H9 (cell line): Measurements from ENCODE around the gene NEUROD4. TPM values are rescaled to one million over a fixed set of nuclear protein-coding genes. Genes with fewer than 3 reads are reported as not detected.

Source experiments
- DNase-seq: peaks from one replicate; pipeline ENCODE4 v3.0.0-alpha.2; 2017
- H2AFZ ChIP-seq: one replicate; pipeline ENCODE4 v1.6.1; 2013; ENCODE audit warnings: mild to moderate bottlenecking, low read length, control low read depth, moderate library complexity
- H2AK5ac ChIP-seq: 2 replicates; pipeline ENCODE4 v1.6.1; 2013; ENCODE audit warnings: low read length, control low read depth, mixed read lengths; ENCODE audit not compliant: insufficient read length
- H2BK120ac ChIP-seq: one replicate; pipeline ENCODE4 v1.6.1; 2013; ENCODE audit warnings: low read depth, mild to moderate bottlenecking, low read length, control low read depth, inconsistent platforms; ENCODE audit not compliant: poor library complexity, severe bottlenecking
- H2BK12ac ChIP-seq: 2 replicates; pipeline ENCODE4 v1.6.1; 2013; ENCODE audit warnings: low read length, control low read depth, mixed read lengths, low read depth; ENCODE audit not compliant: insufficient read length
- H2BK15ac ChIP-seq: 2 replicates; pipeline ENCODE4 v1.6.1; 2013; ENCODE audit warnings: low read depth, low read length, control low read depth
- H2BK20ac ChIP-seq: one replicate; pipeline ENCODE4 v1.6.1; 2013; ENCODE audit warnings: low read depth, mild to moderate bottlenecking, low read length, control low read depth, inconsistent platforms; ENCODE audit not compliant: poor library complexity, severe bottlenecking
- H2BK5ac ChIP-seq: 2 replicates; pipeline ENCODE4 v1.6.1; 2013; ENCODE audit warnings: low read length, control low read depth, mixed read lengths; ENCODE audit not compliant: insufficient read length
- H3K14ac ChIP-seq: 2 replicates; pipeline ENCODE4 v1.6.1; 2013; ENCODE audit warnings: low read length, control low read depth; ENCODE audit not compliant: insufficient read depth
- H3K18ac ChIP-seq: 2 replicates; pipeline ENCODE4 v1.6.1; 2013; ENCODE audit warnings: low read depth, mild to moderate bottlenecking, mixed read lengths, low read length, control low read depth; ENCODE audit not compliant: insufficient read length
- H3K23ac ChIP-seq: 2 replicates; pipeline ENCODE4 v1.6.1; 2013; ENCODE audit warnings: low read length, control low read depth, mixed read lengths, low read depth; ENCODE audit not compliant: insufficient read length
- H3K23me2 ChIP-seq: 2 replicates; pipeline ENCODE4 v1.6.1; 2013; ENCODE audit warnings: low read depth, mild to moderate bottlenecking, mixed read lengths, low read length, control low read depth; ENCODE audit not compliant: insufficient read length, poor library complexity, severe bottlenecking
- H3K27ac ChIP-seq: 2 replicates; pipeline ENCODE4 v1.5.1; 2013; ENCODE audit warnings: low read length, control low read depth, mixed read lengths, low read depth; ENCODE audit not compliant: insufficient read length
- H3K27me3 ChIP-seq: 2 replicates; pipeline ENCODE4 v1.6.1; 2013; ENCODE audit warnings: low read length, control low read depth, inconsistent platforms; ENCODE audit not compliant: insufficient read depth
- H3K4ac ChIP-seq: 2 replicates; pipeline ENCODE4 v1.6.1; 2013; ENCODE audit warnings: low read depth, mild to moderate bottlenecking, control low read depth, inconsistent platforms, low read length, moderate library complexity
- H3K4me1 ChIP-seq: 2 replicates; pipeline ENCODE4 v1.6.1; 2013; ENCODE audit warnings: low read length, control low read depth, inconsistent platforms; ENCODE audit not compliant: insufficient read depth
- H3K4me2 ChIP-seq: 2 replicates; pipeline ENCODE4 v1.6.1; 2013; ENCODE audit warnings: low read length, control low read depth, mixed read lengths; ENCODE audit not compliant: insufficient read length, insufficient read depth
- H3K56ac ChIP-seq: 2 replicates; pipeline ENCODE4 v1.6.1; 2013; ENCODE audit warnings: low read depth, mild to moderate bottlenecking, mixed read lengths, low read length, control low read depth; ENCODE audit not compliant: insufficient read length
- H3K79me1 ChIP-seq: 2 replicates; pipeline ENCODE4 v1.6.1; 2013; ENCODE audit warnings: low read depth, mild to moderate bottlenecking, moderate library complexity, low read length, control low read depth, inconsistent platforms; ENCODE audit not compliant: insufficient read depth, poor library complexity, severe bottlenecking
- H3K79me2 ChIP-seq: 2 replicates; pipeline ENCODE4 v1.6.1; 2013; ENCODE audit warnings: low read length, control low read depth, inconsistent platforms; ENCODE audit not compliant: insufficient read depth
- H3K9ac ChIP-seq: 2 replicates; pipeline ENCODE4 v1.6.1; 2013; ENCODE audit warnings: low read length, control low read depth, mixed read lengths; ENCODE audit not compliant: insufficient read length; ENCODE audit errors: extremely low read depth
- H3K9me3 ChIP-seq: one replicate; pipeline ENCODE4 v1.6.1; 2013; ENCODE audit warnings: low read depth, low read length, inconsistent platforms; ENCODE audit not compliant: control insufficient read depth
- H3T11ph ChIP-seq: one replicate; pipeline ENCODE4 v1.6.1; 2013; ENCODE audit warnings: mild to moderate bottlenecking, low read length, control low read depth, inconsistent platforms
- H4K20me1 ChIP-seq: one replicate; pipeline ENCODE4 v1.6.1; 2013; ENCODE audit not compliant: control insufficient read depth, insufficient read length, insufficient read depth
- H4K5ac ChIP-seq: 2 replicates; pipeline ENCODE4 v1.6.1; 2013; ENCODE audit warnings: low read depth, mild to moderate bottlenecking, mixed read lengths, low read length, control low read depth; ENCODE audit not compliant: insufficient read length
- H4K8ac ChIP-seq: replicated peaks from 2 replicates; pipeline ENCODE4 v1.6.1; 2013; ENCODE audit warnings: low read length, control low read depth, mixed read lengths, low read depth; ENCODE audit not compliant: insufficient read length
- H4K91ac ChIP-seq: 2 replicates; pipeline ENCODE4 v1.6.1; 2013; ENCODE audit warnings: low read depth, mild to moderate bottlenecking, moderate library complexity, mixed read lengths, low read length, control low read depth; ENCODE audit not compliant: insufficient read length
- H3K27ac Mint-ChIP-seq, 3 experiments: 2 replicates in 2 of 3; 3 replicates in 1 of 3; pipeline ENCODE4 v1.8.0; 2020 to 2021; ENCODE audit warnings: mixed read lengths in 3 of 3, mild to moderate bottlenecking in 1 of 3, moderate library complexity in 1 of 3
- H3K27me3 Mint-ChIP-seq: 2 replicates; pipeline ENCODE4 v1.8.0; 2021; ENCODE audit warnings: low read depth, mild to moderate bottlenecking, moderate library complexity, mixed read lengths
- H3K36me3 Mint-ChIP-seq, 3 experiments: 2 replicates in 2 of 3; 3 replicates in 1 of 3; pipeline ENCODE4 v1.8.0; 2020 to 2021; ENCODE audit warnings: low read depth in 3 of 3, mixed read lengths in 3 of 3; ENCODE audit not compliant: insufficient read depth in 1 of 3
- H3K4me1 Mint-ChIP-seq, 2 experiments: 2 replicates each; pipeline ENCODE4 v1.8.0; 2020; ENCODE audit warnings: mixed read lengths in 2 of 2
- H3K4me3 Mint-ChIP-seq, 2 experiments: 2 replicates in 1 of 2; 3 replicates in 1 of 2; pipeline ENCODE4 v1.8.0; 2020 to 2021; ENCODE audit warnings: mild to moderate bottlenecking in 2 of 2, mixed read lengths in 2 of 2, moderate library complexity in 1 of 2
- H3K9me3 Mint-ChIP-seq, 2 experiments: 2 replicates in 1 of 2; 3 replicates in 1 of 2; pipeline ENCODE4 v1.8.0; 2020; ENCODE audit warnings: mild to moderate bottlenecking in 2 of 2, mixed read lengths in 2 of 2, moderate library complexity in 1 of 2
- WGBS: extraction: QIAGEN DNeasy Blood & Tissue Kit; methylation state at CpG from one replicate; pipeline ENCODE4 v1.1.7; 2013; ENCODE audit warnings: missing lambda C conversion rate, low lambda C conversion rate, mixed read lengths; ENCODE audit not compliant: insufficient read length; ENCODE audit errors: extremely low coverage; 5-methylcytosine and 5-hydroxymethylcytosine counted together
- total RNA-seq: library from RNA; stranded (reverse); gene quantifications from 2 replicates; pipeline ENCODE4 v1.2.1, GENCODE V29; 2021
- TF ChIP-seq, protein P1 (sequence below): fragments of 200-600 bp; sonication (generic); conservative IDR thresholded peaks from 3 replicates; pipeline ENCODE4 v1.8.0; 2021; ENCODE audit warnings: antibody characterized with exemption, mild to moderate bottlenecking

The NEUROD4 gene
- total RNA-seq, 1 experiment from 2014 or later: not detected

- no peak overlapping the region for H3K9ac ChIP-seq
- H3K18ac ChIP-seq: no peak overlapping the region
- no CpG with 5 or more reads among the region's 3 CpGs for WGBS
- no peak overlapping the region for H4K8ac ChIP-seq
- peaks cover 2% of the 10 kb centered on the region; the same call in 1 of the 2 replicates for H3K27me3 Mint-ChIP-seq
- DNase-seq: no peak
- no peak overlapping the region for H2BK5ac ChIP-seq
- H3K23me2 ChIP-seq: no peaks in the 10 kb centered on the region
- TF ChIP-seq, protein P1, sequence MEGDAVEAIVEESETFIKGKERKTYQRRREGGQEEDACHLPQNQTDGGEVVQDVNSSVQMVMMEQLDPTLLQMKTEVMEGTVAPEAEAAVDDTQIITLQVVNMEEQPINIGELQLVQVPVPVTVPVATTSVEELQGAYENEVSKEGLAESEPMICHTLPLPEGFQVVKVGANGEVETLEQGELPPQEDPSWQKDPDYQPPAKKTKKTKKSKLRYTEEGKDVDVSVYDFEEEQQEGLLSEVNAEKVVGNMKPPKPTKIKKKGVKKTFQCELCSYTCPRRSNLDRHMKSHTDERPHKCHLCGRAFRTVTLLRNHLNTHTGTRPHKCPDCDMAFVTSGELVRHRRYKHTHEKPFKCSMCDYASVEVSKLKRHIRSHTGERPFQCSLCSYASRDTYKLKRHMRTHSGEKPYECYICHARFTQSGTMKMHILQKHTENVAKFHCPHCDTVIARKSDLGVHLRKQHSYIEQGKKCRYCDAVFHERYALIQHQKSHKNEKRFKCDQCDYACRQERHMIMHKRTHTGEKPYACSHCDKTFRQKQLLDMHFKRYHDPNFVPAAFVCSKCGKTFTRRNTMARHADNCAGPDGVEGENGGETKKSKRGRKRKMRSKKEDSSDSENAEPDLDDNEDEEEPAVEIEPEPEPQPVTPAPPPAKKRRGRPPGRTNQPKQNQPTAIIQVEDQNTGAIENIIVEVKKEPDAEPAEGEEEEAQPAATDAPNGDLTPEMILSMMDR: no peak
- no peak overlapping the region for H3K23ac ChIP-seq
- H2AK5ac ChIP-seq: no peak overlapping the region
- no peak overlapping the region for H3K4ac ChIP-seq
- H3K56ac ChIP-seq: no peak overlapping the region
- no peak overlapping the region for H2BK15ac ChIP-seq
- no peaks in the 10 kb centered on the region for H3K27me3 ChIP-seq
- H3K4me3 Mint-ChIP-seq: no peak overlapping the region
- no peaks in the 10 kb centered on the region for H3K9me3 ChIP-seq
- no peak overlapping the region for H3K14ac ChIP-seq
- peaks cover 14 to 15% of the 10 kb centered on the region in 2 experiments for H3K4me1 Mint-ChIP-seq
- no peak overlapping the region for H4K91ac ChIP-seq
- H2AFZ ChIP-seq: no peak overlapping the region
- no peak overlapping the region for H4K5ac ChIP-seq
- no peaks in the 10 kb centered on the region for H4K20me1 ChIP-seq
- H3T11ph ChIP-seq: no peak overlapping the region
- no peak overlapping the region for H2BK12ac ChIP-seq
- H2BK20ac ChIP-seq: no peak overlapping the region
- no peaks in the 10 kb centered on the region; the same call in 1 of the 2 replicates for H3K4me1 ChIP-seq
- no peak overlapping the region for H3K27ac ChIP-seq
- no peak overlapping the region for H2BK120ac ChIP-seq
- no peak overlapping the region for H3K27ac Mint-ChIP-seq
- H3K79me1 ChIP-seq: no peaks in the 10 kb centered on the region
- H3K9me3 Mint-ChIP-seq: no peaks in the 10 kb centered on the region; a peak in 1 of 5 replicates
- no peak overlapping the region for H3K4me2 ChIP-seq
- H3K79me2 ChIP-seq: no peaks in the 10 kb centered on the region
- H3K36me3 Mint-ChIP-seq: no peaks in the 10 kb centered on the region
These were observed 42.6 kb upstream of the NEUROD4 start for GRCh38 chr12:54977155-54977554.
